Measurements from ENCODE around the gene TNFAIP8. TPM values are rescaled to one million over a fixed set of nuclear protein-coding genes. Genes with fewer than 3 reads are reported as not detected.

The TNFAIP8 gene
- total and polyA plus RNA-seq, 2 donors (not counting 1 experiment from before 2014, with no cell fraction given) = 67.3 to 109 TPM

DNA sequence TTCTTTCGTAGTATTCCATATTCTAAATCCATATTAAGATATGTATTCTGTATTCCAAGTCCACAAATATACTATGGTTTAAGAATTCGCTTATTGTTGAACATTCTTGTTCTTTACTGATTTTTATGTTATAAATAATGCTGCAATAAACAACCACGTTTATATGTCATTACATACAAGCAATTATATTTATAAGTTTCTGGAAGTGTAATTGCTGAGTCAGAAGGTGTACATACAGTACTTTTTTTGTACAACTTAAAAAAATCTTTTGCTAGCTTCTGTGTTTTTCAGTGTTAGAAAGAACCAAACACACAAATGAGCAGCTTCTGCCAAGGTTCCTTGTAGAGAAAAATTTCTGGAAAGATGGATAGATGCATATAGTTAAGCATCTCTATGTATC is 48.6 kb upstream of the TNFAIP8 start:
- intact Hi-C loops (cut with micrococcal nuclease) = loop anchor here (5.0 kb wide), 1 partner anchor 35 kb away; no protein-coding TSS in a partner anchor
- H2AFZ ChIP-seq (ENCODE audit: insufficient read depth, low read depth, low read length, poor library complexity, severe bottlenecking) = no peak overlapping the region
- H3K36me3 ChIP-seq (replicated peaks in 1 of 2; ENCODE audit: control extremely low read depth in 1 of 2, control insufficient read depth in 1 of 2, extremely low read depth in 1 of 2, insufficient read depth in 2 of 2, low read length in 1 of 2) = peaks cover 2 to 5% of the 10 kb centered on the region in 2 experiments
- H3K9me3 Mint-ChIP-seq (ENCODE audit: insufficient read depth) = no peaks in the 10 kb centered on the region
- H3K9me3 ChIP-seq (ENCODE audit: control extremely low read depth in 1 of 3, control insufficient read depth in 2 of 3, insufficient read depth in 1 of 3, low read length in 2 of 3) = no peaks in the 10 kb centered on the region
- no peak overlapping the region for H3K27ac Mint-ChIP-seq
- H3K79me2 ChIP-seq (ENCODE audit: control insufficient read depth, insufficient read depth, low read length) = peaks cover 90% of the 10 kb centered on the region
- DNase-seq (no peak), ATAC-seq (ENCODE audit: low read depth) (no peak)
- no peak overlapping the region for H3K4me3 ChIP-seq (ENCODE audit: control extremely low read depth in 1 of 5, extremely low read depth in 1 of 5, insufficient read depth in 1 of 5, low read depth in 2 of 5, low read length in 4 of 5)
- peak overlapping the region; percentile 68 for H3K4me2 ChIP-seq (replicated peaks; ENCODE audit: low read depth, low read length, poor library complexity, severe bottlenecking)
- no peak for TF ChIP-seq EZH2 (IDR thresholded peaks at IDR 0.05; ENCODE audit: borderline replicate concordance, insufficient read depth, low read depth, low read length, poor library complexity, severe bottlenecking)
- TF ChIP-seq, protein P1, sequence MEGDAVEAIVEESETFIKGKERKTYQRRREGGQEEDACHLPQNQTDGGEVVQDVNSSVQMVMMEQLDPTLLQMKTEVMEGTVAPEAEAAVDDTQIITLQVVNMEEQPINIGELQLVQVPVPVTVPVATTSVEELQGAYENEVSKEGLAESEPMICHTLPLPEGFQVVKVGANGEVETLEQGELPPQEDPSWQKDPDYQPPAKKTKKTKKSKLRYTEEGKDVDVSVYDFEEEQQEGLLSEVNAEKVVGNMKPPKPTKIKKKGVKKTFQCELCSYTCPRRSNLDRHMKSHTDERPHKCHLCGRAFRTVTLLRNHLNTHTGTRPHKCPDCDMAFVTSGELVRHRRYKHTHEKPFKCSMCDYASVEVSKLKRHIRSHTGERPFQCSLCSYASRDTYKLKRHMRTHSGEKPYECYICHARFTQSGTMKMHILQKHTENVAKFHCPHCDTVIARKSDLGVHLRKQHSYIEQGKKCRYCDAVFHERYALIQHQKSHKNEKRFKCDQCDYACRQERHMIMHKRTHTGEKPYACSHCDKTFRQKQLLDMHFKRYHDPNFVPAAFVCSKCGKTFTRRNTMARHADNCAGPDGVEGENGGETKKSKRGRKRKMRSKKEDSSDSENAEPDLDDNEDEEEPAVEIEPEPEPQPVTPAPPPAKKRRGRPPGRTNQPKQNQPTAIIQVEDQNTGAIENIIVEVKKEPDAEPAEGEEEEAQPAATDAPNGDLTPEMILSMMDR (IDR thresholded peaks at IDR 0.05) = no peak
- ChIA-PET CTCF (interaction anchor here (0.6 to 1.6 kb wide), 3 partner anchors 8 to 104 kb away, joined by 4 to 5 read pairs (median 5); no protein-coding TSS in a partner anchor), POLR2A (no interaction called here)
- H3K9ac ChIP-seq (ENCODE audit: low read length) = no peak overlapping the region
- WGBS (ENCODE audit: insufficient coverage) = no CpG with 5 or more reads among the region's 3 CpGs
- peaks cover 86 to 100% of the 10 kb centered on the region in 2 donors for H3K4me1 ChIP-seq (ENCODE audit: control insufficient read depth in 2 of 2, insufficient read depth in 2 of 2, low read length in 2 of 2)
- H3K27me3 ChIP-seq (replicated peaks in 1 of 4; ENCODE audit: control extremely low read depth in 1 of 4, control insufficient read depth in 3 of 4, insufficient read depth in 4 of 4, low read length in 3 of 4) = no peaks in the 10 kb centered on the region
- H4K20me1 ChIP-seq (ENCODE audit: control insufficient read depth, insufficient read depth, low read length, poor library complexity, severe bottlenecking) = no peaks in the 10 kb centered on the region
- H3K27me3 Mint-ChIP-seq = no peaks in the 10 kb centered on the region
- H3K27ac ChIP-seq (ENCODE audit: low read length in 2 of 2) = peak overlapping the region in 1 of 2 donors; percentile 88
- no peak overlapping the region for H3K4me3 Mint-ChIP-seq
- H3K4me1 Mint-ChIP-seq = peaks cover 89% of the 10 kb centered on the region

DNA sequence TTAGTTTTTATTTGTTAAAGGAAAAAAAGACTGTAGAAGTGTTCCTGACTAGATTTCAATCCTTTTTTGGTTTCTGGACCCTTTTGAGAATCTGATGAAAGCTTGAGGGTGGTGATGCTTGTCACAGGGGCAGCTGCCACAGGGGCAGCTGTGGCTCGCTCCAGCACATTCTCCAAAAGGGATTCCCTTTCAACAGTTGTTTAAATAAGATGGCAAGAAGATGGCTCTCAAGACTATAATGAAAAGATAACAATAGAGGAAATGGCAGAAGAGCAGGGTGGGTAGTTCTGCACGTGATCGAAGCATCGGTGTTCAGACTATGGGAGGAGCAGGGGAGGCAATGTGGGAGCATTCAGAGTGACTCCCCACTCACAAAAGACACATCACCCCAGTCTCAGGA is 46.5 kb upstream of the TNFAIP8 start:
- ATAC-seq (ENCODE audit: low read depth) (peak; percentile 31), DNase-seq (peak; percentile 48)
- no CpG with 5 or more reads among the region's 4 CpGs for WGBS (ENCODE audit: insufficient coverage)
- H3K4me1 Mint-ChIP-seq = peaks cover 89% of the 10 kb centered on the region
- POLR2A ChIA-PET = interaction anchor here (0.6 kb wide), 1 partner anchor 20 kb away, joined by 3 read pairs; no protein-coding TSS in a partner anchor
- Histone ChIP-seq H2AFZ (ENCODE audit: insufficient read depth, low read depth, low read length, poor library complexity, severe bottlenecking) (peak overlapping the region; percentile 7), H3K27me3 (replicated peaks in 1 of 4; ENCODE audit: control extremely low read depth in 1 of 4, control insufficient read depth in 3 of 4, insufficient read depth in 4 of 4, low read length in 3 of 4) (no peaks in the 10 kb centered on the region), H3K9ac (ENCODE audit: low read length) (peak overlapping the region; percentile 38), H3K79me2 (ENCODE audit: control insufficient read depth, insufficient read depth, low read length) (peaks cover 90% of the 10 kb centered on the region), H4K20me1 (ENCODE audit: control insufficient read depth, insufficient read depth, low read length, poor library complexity, severe bottlenecking) (no peaks in the 10 kb centered on the region), H3K27ac (ENCODE audit: low read length in 2 of 2) (peak overlapping the region; percentile 67 to 88), H3K9me3 (ENCODE audit: control extremely low read depth in 1 of 3, control insufficient read depth in 2 of 3, insufficient read depth in 1 of 3, low read length in 2 of 3) (no peaks in the 10 kb centered on the region), H3K4me2 (replicated peaks; ENCODE audit: low read depth, low read length, poor library complexity, severe bottlenecking) (peak overlapping the region; percentile 68), H3K4me3 (ENCODE audit: control extremely low read depth in 1 of 5, extremely low read depth in 1 of 5, insufficient read depth in 1 of 5, low read depth in 2 of 5, low read length in 4 of 5) (peak overlapping the region in 3 of 5 experiments; percentile 1 to 46 (median 1)), H3K36me3 (replicated peaks in 1 of 2; ENCODE audit: control extremely low read depth in 1 of 2, control insufficient read depth in 1 of 2, extremely low read depth in 1 of 2, insufficient read depth in 2 of 2, low read length in 1 of 2) (peaks cover 1 to 5% of the 10 kb centered on the region in 2 experiments), H3K4me1 (ENCODE audit: control insufficient read depth in 2 of 2, insufficient read depth in 2 of 2, low read length in 2 of 2) (peaks cover 85 to 99% of the 10 kb centered on the region in 2 donors)
- peak overlapping the region; percentile 96 for H3K27ac Mint-ChIP-seq
- peak overlapping the region; percentile 83 for H3K4me3 Mint-ChIP-seq
- no peaks in the 10 kb centered on the region for H3K9me3 Mint-ChIP-seq (ENCODE audit: insufficient read depth)
- TF ChIP-seq EZH2 (IDR thresholded peaks at IDR 0.05; ENCODE audit: borderline replicate concordance, insufficient read depth, low read depth, low read length, poor library complexity, severe bottlenecking) = no peak
- TF ChIP-seq, protein P1 (IDR thresholded peaks at IDR 0.05) = no peak
- intact Hi-C loops (cut with micrococcal nuclease) = loop anchor here (2.0 to 5.0 kb wide), 4 partner anchors 19 to 77 kb away; no protein-coding TSS in a partner anchor
- no peaks in the 10 kb centered on the region for H3K27me3 Mint-ChIP-seq
- CTCF ChIA-PET = interaction anchor here (0.8 to 11.6 kb wide), 3 partner anchors 100 to 321 kb away, joined by 3 to 195 read pairs (median 3); no protein-coding TSS in a partner anchor
